ENCODE results near the gene PCBP3. TPM values are rescaled to one million over a fixed set of nuclear protein-coding genes. Genes with fewer than 3 reads are reported as not detected.
"Not testable (repeated sequence)": the region's sequence is repeated elsewhere in the genome, so short reads cannot be mapped to it uniquely, and the experiment has no call there.

Gene PCBP3
- polyA plus RNA-seq, 3 donors, result 1.7 to 9.5 (median 2.2) TPM

- no peak overlapping the region for H3K27ac ChIP-seq (ENCODE audit: low read depth, low read length)
- WGBS, 3 donors, result 39 to 79% (median 77%) methylated on average over 6 of the region's 6 CpGs
These were observed 161.8 kb downstream of the PCBP3 start for GRCh38 chr21:45805321-45805720.

- H3K27ac ChIP-seq (ENCODE audit: low read depth, low read length), result no peak overlapping the region
- 76 to 85% (median 83%) methylated on average over 11 of the region's 11 CpGs for WGBS, 3 donors
These were observed 162.5 kb downstream of the PCBP3 start for GRCh38 chr21:45806042-45806441.

GRCh38 chr21:45808663-45809062, 165.1 kb downstream of the PCBP3 start:
- H3K27ac ChIP-seq (ENCODE audit: low read depth, low read length), result not testable (repeated sequence)
- WGBS, 3 donors, result 77 to 90% (median 85%) methylated on average over 3 of the region's 3 CpGs

GRCh38 chr21:45809421-45809820, 165.9 kb downstream of the PCBP3 start:
- WGBS, 3 donors, result 73 to 78% (median 77%) methylated on average over 13 of the region's 13 CpGs
- H3K27ac ChIP-seq (ENCODE audit: low read depth, low read length), result no peak overlapping the region

- no peak overlapping the region for H3K27ac ChIP-seq (ENCODE audit: low read depth, low read length)
- 58 to 66% (median 64%) methylated on average over 5 of the region's 5 CpGs for WGBS, 3 donors
These were observed 167.6 kb downstream of the PCBP3 start for GRCh38 chr21:45811136-45811535.

GRCh38 chr21:45814210-45814940, 170.8 kb downstream of the PCBP3 start:
- not testable (repeated sequence) for H3K27ac ChIP-seq (ENCODE audit: low read depth, low read length)

- H3K27ac ChIP-seq (ENCODE audit: low read depth, low read length), result not testable (repeated sequence)
These were observed 172.3 kb downstream of the PCBP3 start for GRCh38 chr21:45815781-45816180.

GRCh38 chr21:45816794-45817193, 173.3 kb downstream of the PCBP3 start:
- no peak overlapping the region for H3K27ac ChIP-seq (ENCODE audit: low read depth, low read length)
- 77 to 89% (median 88%) methylated on average over 14 of the region's 14 CpGs for WGBS, 3 donors

GRCh38 chr21:45817345-45817744, 173.8 kb downstream of the PCBP3 start:
- no peak overlapping the region for H3K27ac ChIP-seq (ENCODE audit: low read depth, low read length)
- WGBS, 3 donors, result 63 to 73% (median 69%) methylated on average over 13 of the region's 13 CpGs

GRCh38 chr21:45818276-45818903, 174.9 kb downstream of the PCBP3 start:
- 50 to 73% (median 52%) methylated on average over 11 of the region's 11 CpGs for WGBS, 3 donors
- H3K27ac ChIP-seq (ENCODE audit: low read depth, low read length), result no peak overlapping the region

GRCh38 chr21:45818904-45819285, 175.4 kb downstream of the PCBP3 start:
- 39 to 62% (median 41%) methylated on average over 8 of the region's 8 CpGs for WGBS, 3 donors
- H3K27ac ChIP-seq (ENCODE audit: low read depth, low read length), result no peak overlapping the region

- 65 to 76% (median 73%) methylated on average over 18 of the region's 18 CpGs for WGBS, 3 donors
- H3K27ac ChIP-seq (ENCODE audit: low read depth, low read length), result no peak overlapping the region
These were observed 176.1 kb downstream of the PCBP3 start for GRCh38 chr21:45819478-45820170.

GRCh38 chr21:45820171-45821091, 176.9 kb downstream of the PCBP3 start:
- H3K27ac ChIP-seq (ENCODE audit: low read depth, low read length), result no peak overlapping the region
- 33 to 42% (median 40%) methylated on average over 31 of the region's 31 CpGs for WGBS, 3 donors

GRCh38 chr21:45821315-45821962, 177.9 kb downstream of the PCBP3 start:
- WGBS, 3 donors, result 63 to 68% (median 66%) methylated on average over 16 of the region's 16 CpGs
- no peak overlapping the region for H3K27ac ChIP-seq (ENCODE audit: low read depth, low read length)

- no peak overlapping the region for H3K27ac ChIP-seq (ENCODE audit: low read depth, low read length)
- WGBS, 3 donors, result 51 to 63% (median 61%) methylated on average over 9 of the region's 9 CpGs
These were observed 178.5 kb downstream of the PCBP3 start for GRCh38 chr21:45821998-45822397.

- H3K27ac ChIP-seq (ENCODE audit: low read depth, low read length), result no peak overlapping the region
- WGBS, 3 donors, result 64 to 81% (median 76%) methylated on average over 9 of the region's 9 CpGs
These were observed 179.0 kb downstream of the PCBP3 start for GRCh38 chr21:45822429-45823099.

GRCh38 chr21:45823100-45823681, 179.7 kb downstream of the PCBP3 start:
- 73 to 88% (median 87%) methylated on average over 16 of the region's 16 CpGs for WGBS, 3 donors
- H3K27ac ChIP-seq (ENCODE audit: low read depth, low read length), result no peak overlapping the region

Measured in adipose tissue (tissue), 3 donors.